ENCODE results near the gene LIN37.

DNA sequence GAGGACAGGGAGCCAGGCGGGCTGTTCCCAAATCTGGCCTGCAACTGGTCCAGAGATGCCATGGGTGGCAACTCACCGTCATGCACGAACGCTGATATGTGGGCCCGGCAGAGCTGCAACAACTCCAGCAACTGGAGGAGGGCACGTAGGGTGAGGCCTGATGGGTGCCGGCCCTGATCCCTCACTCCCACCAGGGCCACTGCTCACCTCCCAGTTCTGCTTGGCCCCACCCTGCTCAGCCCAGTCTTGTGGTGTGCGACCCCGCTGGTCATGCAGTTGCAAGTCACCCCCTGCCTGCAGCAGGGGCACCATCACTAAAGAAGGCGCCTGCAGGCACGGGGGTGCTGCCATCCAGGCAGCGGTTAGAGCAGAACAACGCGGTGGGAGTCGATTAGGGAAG, 43.9 kb downstream of the LIN37 start:
- TF ChIP-seq, protein P1, sequence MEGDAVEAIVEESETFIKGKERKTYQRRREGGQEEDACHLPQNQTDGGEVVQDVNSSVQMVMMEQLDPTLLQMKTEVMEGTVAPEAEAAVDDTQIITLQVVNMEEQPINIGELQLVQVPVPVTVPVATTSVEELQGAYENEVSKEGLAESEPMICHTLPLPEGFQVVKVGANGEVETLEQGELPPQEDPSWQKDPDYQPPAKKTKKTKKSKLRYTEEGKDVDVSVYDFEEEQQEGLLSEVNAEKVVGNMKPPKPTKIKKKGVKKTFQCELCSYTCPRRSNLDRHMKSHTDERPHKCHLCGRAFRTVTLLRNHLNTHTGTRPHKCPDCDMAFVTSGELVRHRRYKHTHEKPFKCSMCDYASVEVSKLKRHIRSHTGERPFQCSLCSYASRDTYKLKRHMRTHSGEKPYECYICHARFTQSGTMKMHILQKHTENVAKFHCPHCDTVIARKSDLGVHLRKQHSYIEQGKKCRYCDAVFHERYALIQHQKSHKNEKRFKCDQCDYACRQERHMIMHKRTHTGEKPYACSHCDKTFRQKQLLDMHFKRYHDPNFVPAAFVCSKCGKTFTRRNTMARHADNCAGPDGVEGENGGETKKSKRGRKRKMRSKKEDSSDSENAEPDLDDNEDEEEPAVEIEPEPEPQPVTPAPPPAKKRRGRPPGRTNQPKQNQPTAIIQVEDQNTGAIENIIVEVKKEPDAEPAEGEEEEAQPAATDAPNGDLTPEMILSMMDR (IDR thresholded peaks at IDR 0.05), result no peak
- no peak for TF ChIP-seq POLR2A (IDR thresholded peaks at IDR 0.05)

Measured in testis (tissue), 2 donors.